Measurements from ENCODE around the gene PRR23E. TPM values are rescaled to one million over a fixed set of nuclear protein-coding genes. Genes with fewer than 3 reads are reported as not detected.

Gene PRR23E
- total RNA-seq, 2 donors from 2014 or later = not detected

DNA sequence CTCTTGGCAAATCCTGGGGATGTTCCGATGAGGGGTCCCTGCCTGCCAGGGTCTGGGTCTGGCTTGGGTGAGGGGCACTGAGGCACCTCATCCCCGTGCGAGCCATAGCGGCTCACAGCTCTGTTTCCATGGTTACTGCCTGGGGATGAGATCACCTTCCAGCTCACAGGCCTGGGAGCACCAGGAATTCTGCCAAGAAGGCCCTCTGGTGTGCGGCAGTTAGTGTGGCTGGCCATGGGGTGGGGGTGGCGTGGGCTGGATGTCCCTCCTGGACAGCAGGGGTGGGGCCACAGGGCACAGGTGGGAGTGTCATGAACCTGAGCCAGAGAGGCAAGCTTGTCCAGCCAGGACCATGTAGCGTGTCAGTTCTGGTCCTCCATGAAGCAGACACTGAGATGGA, 22.1 kb upstream of the PRR23E start:
- no peak overlapping the region for H3K27ac Mint-ChIP-seq
- H3K36me3 ChIP-seq (ENCODE audit: control insufficient read depth, insufficient read depth, low read length) = no peaks in the 10 kb centered on the region
- H3K27me3 ChIP-seq (ENCODE audit: control insufficient read depth, insufficient read depth, low read length, poor library complexity, severe bottlenecking) = no peaks in the 10 kb centered on the region
- H3K4me1 ChIP-seq (ENCODE audit: control insufficient read depth, insufficient read depth, low read length) = no peaks in the 10 kb centered on the region
- H3K9me3 ChIP-seq (ENCODE audit: control insufficient read depth, low read length) = no peaks in the 10 kb centered on the region
- H3K27ac ChIP-seq (ENCODE audit: low read depth, low read length) = no peak overlapping the region
- H3K4me1 Mint-ChIP-seq = peaks cover 2% of the 10 kb centered on the region
- peak; percentile 50 for DNase-seq
- no peak overlapping the region for H3K9ac ChIP-seq (ENCODE audit: extremely low read depth, low read length, poor library complexity, severe bottlenecking)
- H3K36me3 Mint-ChIP-seq (ENCODE audit: low read depth) = no peaks in the 10 kb centered on the region
- 58 to 84% methylated on average over 6 to 7 of the region's 7 CpGs for WGBS, 2 experiments (ENCODE audit: insufficient coverage in 1 of 2, insufficient read length in 1 of 2)
- H3K4me3 Mint-ChIP-seq = no peak overlapping the region
- no peak overlapping the region for H3K4me3 ChIP-seq (ENCODE audit: low read length)
- TF ChIP-seq, protein P1, sequence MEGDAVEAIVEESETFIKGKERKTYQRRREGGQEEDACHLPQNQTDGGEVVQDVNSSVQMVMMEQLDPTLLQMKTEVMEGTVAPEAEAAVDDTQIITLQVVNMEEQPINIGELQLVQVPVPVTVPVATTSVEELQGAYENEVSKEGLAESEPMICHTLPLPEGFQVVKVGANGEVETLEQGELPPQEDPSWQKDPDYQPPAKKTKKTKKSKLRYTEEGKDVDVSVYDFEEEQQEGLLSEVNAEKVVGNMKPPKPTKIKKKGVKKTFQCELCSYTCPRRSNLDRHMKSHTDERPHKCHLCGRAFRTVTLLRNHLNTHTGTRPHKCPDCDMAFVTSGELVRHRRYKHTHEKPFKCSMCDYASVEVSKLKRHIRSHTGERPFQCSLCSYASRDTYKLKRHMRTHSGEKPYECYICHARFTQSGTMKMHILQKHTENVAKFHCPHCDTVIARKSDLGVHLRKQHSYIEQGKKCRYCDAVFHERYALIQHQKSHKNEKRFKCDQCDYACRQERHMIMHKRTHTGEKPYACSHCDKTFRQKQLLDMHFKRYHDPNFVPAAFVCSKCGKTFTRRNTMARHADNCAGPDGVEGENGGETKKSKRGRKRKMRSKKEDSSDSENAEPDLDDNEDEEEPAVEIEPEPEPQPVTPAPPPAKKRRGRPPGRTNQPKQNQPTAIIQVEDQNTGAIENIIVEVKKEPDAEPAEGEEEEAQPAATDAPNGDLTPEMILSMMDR (conservative IDR thresholded peaks at IDR 0.05) = no peak
- peaks cover 4% of the 10 kb centered on the region for H3K27me3 Mint-ChIP-seq (ENCODE audit: insufficient read depth)
- no peaks in the 10 kb centered on the region for H3K9me3 Mint-ChIP-seq

DNA sequence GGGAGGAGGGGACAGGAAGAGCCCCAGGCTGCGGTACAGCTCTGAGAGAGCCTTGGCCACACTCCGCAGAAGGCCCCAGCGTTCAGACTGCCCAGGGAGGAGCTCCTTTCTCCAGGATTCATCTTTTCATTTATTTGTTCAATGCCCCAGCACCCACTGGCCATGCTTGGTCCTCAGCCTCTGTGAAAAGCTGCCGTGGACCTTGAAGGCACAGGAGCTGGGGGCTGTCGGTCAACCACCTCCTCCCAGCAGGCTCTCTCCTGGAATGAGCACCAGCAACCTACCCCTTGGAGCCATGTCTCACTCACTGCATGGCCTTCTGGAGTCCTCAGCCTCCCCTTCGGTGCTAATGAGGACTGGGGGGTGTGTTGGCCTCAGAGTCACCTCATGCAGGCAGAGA, 21.6 kb upstream of the PRR23E start:
- 93 to 94% methylated on average over 5 to 6 of the region's 6 CpGs for WGBS, 2 experiments (ENCODE audit: insufficient coverage in 1 of 2, insufficient read length in 1 of 2)
- peaks cover 4% of the 10 kb centered on the region for H3K27me3 Mint-ChIP-seq (ENCODE audit: insufficient read depth)
- Histone ChIP-seq H3K9ac (ENCODE audit: extremely low read depth, low read length, poor library complexity, severe bottlenecking) (no peak overlapping the region), H3K4me3 (ENCODE audit: low read length) (no peak overlapping the region), H3K27me3 (ENCODE audit: control insufficient read depth, insufficient read depth, low read length, poor library complexity, severe bottlenecking) (no peaks in the 10 kb centered on the region), H3K4me1 (ENCODE audit: control insufficient read depth, insufficient read depth, low read length) (no peaks in the 10 kb centered on the region), H3K36me3 (ENCODE audit: control insufficient read depth, insufficient read depth, low read length) (no peaks in the 10 kb centered on the region), H3K9me3 (ENCODE audit: control insufficient read depth, low read length) (no peaks in the 10 kb centered on the region), H3K27ac (ENCODE audit: low read depth, low read length) (no peak overlapping the region)
- no peaks in the 10 kb centered on the region for H3K9me3 Mint-ChIP-seq
- TF ChIP-seq, protein P1 (conservative IDR thresholded peaks at IDR 0.05) = no peak
- no peak overlapping the region for H3K27ac Mint-ChIP-seq
- H3K36me3 Mint-ChIP-seq (ENCODE audit: low read depth) = no peaks in the 10 kb centered on the region
- peaks cover 2% of the 10 kb centered on the region for H3K4me1 Mint-ChIP-seq
- DNase-seq = peak; percentile 31
- H3K4me3 Mint-ChIP-seq = no peak overlapping the region

DNA sequence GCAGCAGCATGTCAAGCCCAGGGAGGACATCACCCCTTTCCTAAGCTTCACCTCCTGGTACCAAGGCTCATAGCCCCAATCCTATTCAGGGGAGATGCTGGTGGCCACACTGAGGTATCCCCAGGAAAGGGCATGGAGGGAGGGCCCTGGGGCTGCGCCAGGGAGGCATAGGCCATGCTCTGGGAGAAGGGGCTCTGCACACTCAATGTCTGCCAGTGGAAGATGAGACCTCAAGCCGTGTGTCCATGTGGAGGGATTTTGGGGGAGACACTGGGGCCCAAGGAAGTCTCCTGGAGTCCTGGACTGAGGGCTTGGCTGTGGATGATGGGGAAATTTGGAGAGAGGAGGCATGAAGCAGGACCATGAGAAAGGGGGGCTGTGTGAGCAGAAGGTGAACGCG, 21.2 kb upstream of the PRR23E start:
- no peak overlapping the region for H3K27ac Mint-ChIP-seq
- TF ChIP-seq, protein P1 (conservative IDR thresholded peaks at IDR 0.05) = no peak
- H3K4me1 Mint-ChIP-seq = peaks cover 2% of the 10 kb centered on the region
- H3K4me3 ChIP-seq (ENCODE audit: low read length) = no peak overlapping the region
- no peaks in the 10 kb centered on the region for H3K36me3 Mint-ChIP-seq (ENCODE audit: low read depth)
- DNase-seq = no peak
- 80 to 96% methylated on average over 3 to 4 of the region's 4 CpGs for WGBS, 2 experiments (ENCODE audit: insufficient coverage in 1 of 2, insufficient read length in 1 of 2)
- H3K27me3 Mint-ChIP-seq (ENCODE audit: insufficient read depth) = peaks cover 1% of the 10 kb centered on the region
- H3K36me3 ChIP-seq (ENCODE audit: control insufficient read depth, insufficient read depth, low read length) = no peaks in the 10 kb centered on the region
- no peak overlapping the region for H3K27ac ChIP-seq (ENCODE audit: low read depth, low read length)
- no peaks in the 10 kb centered on the region for H3K4me1 ChIP-seq (ENCODE audit: control insufficient read depth, insufficient read depth, low read length)
- no peaks in the 10 kb centered on the region for H3K9me3 Mint-ChIP-seq
- no peaks in the 10 kb centered on the region for H3K9me3 ChIP-seq (ENCODE audit: control insufficient read depth, low read length)
- H3K27me3 ChIP-seq (ENCODE audit: control insufficient read depth, insufficient read depth, low read length, poor library complexity, severe bottlenecking) = no peaks in the 10 kb centered on the region
- no peak overlapping the region for H3K4me3 Mint-ChIP-seq
- no peak overlapping the region for H3K9ac ChIP-seq (ENCODE audit: extremely low read depth, low read length, poor library complexity, severe bottlenecking)

Data from endodermal cell (in vitro differentiated cells).